ENCODE data around the gene ITPKB. TPM values are rescaled to one million over a fixed set of nuclear protein-coding genes. Genes with fewer than 3 reads are reported as not detected.

Gene ITPKB
- total RNA-seq, 1 donor, result 7.5 TPM

- no peak for DNase-seq (ENCODE audit: low read depth)
- TF ChIP-seq CTCF (IDR thresholded peaks at IDR 0.05; ENCODE audit: insufficient read depth, low read length), result no peak
- H3K4me3 ChIP-seq (ENCODE audit: low read depth, low read length), result no peak overlapping the region
Measured at GRCh38 chr1:226663327-226663704, 75.8 kb downstream of the ITPKB start.

GRCh38 chr1:226662642-226663326 is 76.3 kb downstream of the ITPKB start:
- no peak for TF ChIP-seq CTCF (IDR thresholded peaks at IDR 0.05; ENCODE audit: insufficient read depth, low read length)
- DNase-seq (ENCODE audit: low read depth), result peak; percentile 95
- no peak overlapping the region for H3K4me3 ChIP-seq (ENCODE audit: low read depth, low read length)

- peak; percentile 8 for TF ChIP-seq CTCF (IDR thresholded peaks at IDR 0.05; ENCODE audit: insufficient read depth, low read length)
- peak; percentile 33 for DNase-seq (ENCODE audit: low read depth)
Measured at GRCh38 chr1:226661965-226662364, 77.1 kb downstream of the ITPKB start.

GRCh38 chr1:226661271-226661670 is 77.8 kb downstream of the ITPKB start:
- DNase-seq (ENCODE audit: low read depth), result no peak
- no peak for TF ChIP-seq CTCF (IDR thresholded peaks at IDR 0.05; ENCODE audit: insufficient read depth, low read length)
- H3K4me3 ChIP-seq (ENCODE audit: low read depth, low read length), result no peak overlapping the region

More at GRCh38 chr1:226661965-226662364, 77.1 kb downstream of the ITPKB start:
- H3K4me3 ChIP-seq (ENCODE audit: low read depth, low read length), result no peak overlapping the region

- no peak for TF ChIP-seq CTCF (IDR thresholded peaks at IDR 0.05; ENCODE audit: insufficient read depth, low read length)
- DNase-seq (ENCODE audit: low read depth), result no peak
- H3K4me3 ChIP-seq (ENCODE audit: low read depth, low read length), result no peak overlapping the region
Measured at GRCh38 chr1:226660410-226661182, 78.5 kb downstream of the ITPKB start.

GRCh38 chr1:226659641-226660040 is 79.4 kb downstream of the ITPKB start:
- no peak overlapping the region for H3K4me3 ChIP-seq (ENCODE audit: low read depth, low read length)
- no peak for DNase-seq (ENCODE audit: low read depth)
- TF ChIP-seq CTCF (IDR thresholded peaks at IDR 0.05; ENCODE audit: insufficient read depth, low read length), result no peak

Data from fibroblast of the aortic adventitia (primary cell).